ENCODE results near the gene MRTFA.

DNA sequence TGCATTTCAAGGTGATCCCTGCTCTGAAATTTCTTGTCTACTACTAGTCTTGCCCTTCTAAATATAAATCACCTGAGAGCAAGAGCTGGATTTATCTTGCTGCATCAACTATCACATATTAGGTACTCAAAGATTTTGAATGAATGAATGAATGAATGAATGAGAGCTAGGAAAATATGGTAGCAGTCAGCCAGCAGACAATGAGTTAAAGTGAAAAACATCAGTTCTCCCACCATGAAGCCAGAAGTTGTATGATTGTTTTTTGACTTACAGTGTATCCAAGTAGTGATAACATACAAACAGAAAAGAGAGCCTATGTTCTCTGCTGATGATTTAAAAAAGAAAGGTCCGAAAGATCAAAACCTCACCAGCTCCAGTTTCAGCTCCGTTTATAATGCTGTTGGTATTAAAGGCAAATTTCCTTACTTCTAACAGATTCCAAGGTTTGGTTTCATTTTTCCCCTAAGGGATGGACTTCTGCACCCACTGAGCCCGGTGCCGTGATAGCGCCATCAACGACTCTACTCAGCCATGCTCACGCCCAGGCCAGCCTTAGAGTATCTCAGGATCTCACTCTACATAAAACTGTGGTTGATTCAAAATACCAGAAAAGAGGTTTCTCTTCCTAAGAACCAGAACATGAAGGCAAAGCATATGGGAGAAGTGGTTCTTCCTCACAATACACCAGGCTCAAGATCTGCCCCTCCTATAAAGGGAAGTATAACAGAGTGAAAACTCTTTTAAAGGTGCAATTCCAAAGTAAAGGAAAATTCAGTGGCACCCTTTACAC, 174.1 kb downstream of the MRTFA start:
- TF ChIP-seq, protein P1, sequence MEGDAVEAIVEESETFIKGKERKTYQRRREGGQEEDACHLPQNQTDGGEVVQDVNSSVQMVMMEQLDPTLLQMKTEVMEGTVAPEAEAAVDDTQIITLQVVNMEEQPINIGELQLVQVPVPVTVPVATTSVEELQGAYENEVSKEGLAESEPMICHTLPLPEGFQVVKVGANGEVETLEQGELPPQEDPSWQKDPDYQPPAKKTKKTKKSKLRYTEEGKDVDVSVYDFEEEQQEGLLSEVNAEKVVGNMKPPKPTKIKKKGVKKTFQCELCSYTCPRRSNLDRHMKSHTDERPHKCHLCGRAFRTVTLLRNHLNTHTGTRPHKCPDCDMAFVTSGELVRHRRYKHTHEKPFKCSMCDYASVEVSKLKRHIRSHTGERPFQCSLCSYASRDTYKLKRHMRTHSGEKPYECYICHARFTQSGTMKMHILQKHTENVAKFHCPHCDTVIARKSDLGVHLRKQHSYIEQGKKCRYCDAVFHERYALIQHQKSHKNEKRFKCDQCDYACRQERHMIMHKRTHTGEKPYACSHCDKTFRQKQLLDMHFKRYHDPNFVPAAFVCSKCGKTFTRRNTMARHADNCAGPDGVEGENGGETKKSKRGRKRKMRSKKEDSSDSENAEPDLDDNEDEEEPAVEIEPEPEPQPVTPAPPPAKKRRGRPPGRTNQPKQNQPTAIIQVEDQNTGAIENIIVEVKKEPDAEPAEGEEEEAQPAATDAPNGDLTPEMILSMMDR (IDR thresholded peaks at IDR 0.05), result no peak
- TF ChIP-seq POLR2A (IDR thresholded peaks at IDR 0.05), result no peak

All from uterus (tissue), 2 donors.